ENCODE data around the gene SLC35E2B. TPM values are rescaled to one million over a fixed set of nuclear protein-coding genes. Genes with fewer than 3 reads are reported as not detected.

SLC35E2B gene
- total RNA-seq, 1 experiment from 2014 or later = 41.7 TPM

DNA sequence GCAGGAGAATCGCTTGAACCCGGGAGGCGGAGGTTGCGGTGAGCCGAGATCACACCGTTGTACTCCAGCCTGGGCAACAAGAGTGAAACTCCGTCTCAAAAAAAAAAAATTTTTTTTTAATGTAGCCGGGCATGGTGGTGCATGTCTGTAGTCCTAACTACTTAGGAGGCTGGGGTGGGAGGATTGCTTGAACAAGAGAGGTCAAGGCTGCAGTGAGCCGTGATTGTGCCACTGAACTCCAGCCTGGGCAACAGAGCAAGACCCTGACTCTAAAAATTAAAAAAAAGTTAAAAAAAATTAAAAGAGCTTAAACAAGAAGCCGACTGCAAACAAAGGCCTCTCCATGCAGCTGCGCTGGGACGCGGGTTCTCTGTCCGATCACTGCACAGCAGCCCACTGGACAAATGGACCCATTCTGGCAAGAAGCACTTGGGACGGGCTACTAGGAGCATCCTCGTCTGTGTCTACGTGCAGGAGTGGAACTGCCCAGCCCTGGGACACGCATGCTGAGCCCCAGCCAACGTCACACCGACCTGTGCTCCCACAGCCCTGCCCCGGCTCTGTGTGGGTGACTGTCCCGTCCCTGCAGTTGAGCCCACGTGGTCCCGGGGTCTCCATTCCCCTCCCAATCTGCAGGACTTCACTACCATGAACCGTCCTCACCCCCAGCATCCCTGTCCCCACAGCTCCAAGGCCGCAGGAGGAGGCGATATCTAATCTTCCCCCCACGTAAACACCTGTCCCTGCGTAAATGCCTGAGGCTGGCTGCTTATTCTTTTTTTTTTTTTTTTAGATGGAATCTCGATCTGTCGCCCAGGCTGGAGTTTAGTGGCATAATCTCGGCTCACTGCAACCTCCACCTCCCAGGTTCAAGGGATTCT, 12.3 kb downstream of the SLC35E2B start:
- Histone ChIP-seq H3K18ac (ENCODE audit: insufficient read length, low read depth, low read length) (no peak overlapping the region), H3K4ac (ENCODE audit: low read depth, low read length) (no peak overlapping the region), H3K27ac (ENCODE audit: insufficient read length, low read depth, low read length) (no peak overlapping the region), H4K91ac (ENCODE audit: insufficient read length, low read depth, low read length) (no peak overlapping the region), H3K14ac (ENCODE audit: insufficient read depth, low read length) (no peak overlapping the region), H3K9me3 (ENCODE audit: control insufficient read depth, low read depth, low read length) (no peaks in the 10 kb centered on the region), H2BK5ac (ENCODE audit: insufficient read length, low read length) (no peak overlapping the region), H3K4me1 (ENCODE audit: insufficient read depth, low read length) (peaks cover 5% of the 10 kb centered on the region; the same call in 1 of the 2 replicates), H4K8ac (replicated peaks; ENCODE audit: insufficient read length, low read depth, low read length) (no peak overlapping the region), H3K4me2 (ENCODE audit: insufficient read depth, insufficient read length, low read length) (no peak overlapping the region), H3K56ac (ENCODE audit: insufficient read length, low read depth, low read length) (no peak overlapping the region), H3K27me3 (ENCODE audit: insufficient read depth, low read length) (no peaks in the 10 kb centered on the region), H3K79me1 (ENCODE audit: insufficient read depth, low read depth, low read length, poor library complexity, severe bottlenecking) (no peaks in the 10 kb centered on the region), H3K79me2 (ENCODE audit: insufficient read depth, low read length) (peaks cover 2% of the 10 kb centered on the region; the same call in 1 of the 2 replicates), H2BK15ac (ENCODE audit: low read depth, low read length) (no peak overlapping the region), H3K23me2 (ENCODE audit: insufficient read length, low read depth, low read length, poor library complexity, severe bottlenecking) (no peaks in the 10 kb centered on the region), H2BK120ac (ENCODE audit: low read depth, low read length, poor library complexity, severe bottlenecking) (no peak overlapping the region), H3K23ac (ENCODE audit: insufficient read length, low read depth, low read length) (no peak overlapping the region), H3K9ac (ENCODE audit: extremely low read depth, insufficient read length, low read length) (no peak overlapping the region), H2BK12ac (ENCODE audit: insufficient read length, low read depth, low read length) (no peak overlapping the region), H2AK5ac (ENCODE audit: insufficient read length, low read length) (no peak overlapping the region), H4K5ac (ENCODE audit: insufficient read length, low read depth, low read length) (no peak overlapping the region), H2AFZ (ENCODE audit: low read length) (no peak overlapping the region), H3T11ph (ENCODE audit: low read length) (no peak overlapping the region), H4K20me1 (ENCODE audit: control insufficient read depth, insufficient read depth, insufficient read length) (no peaks in the 10 kb centered on the region), H2BK20ac (ENCODE audit: low read depth, low read length, poor library complexity, severe bottlenecking) (no peak overlapping the region)
- TF ChIP-seq, protein P1, sequence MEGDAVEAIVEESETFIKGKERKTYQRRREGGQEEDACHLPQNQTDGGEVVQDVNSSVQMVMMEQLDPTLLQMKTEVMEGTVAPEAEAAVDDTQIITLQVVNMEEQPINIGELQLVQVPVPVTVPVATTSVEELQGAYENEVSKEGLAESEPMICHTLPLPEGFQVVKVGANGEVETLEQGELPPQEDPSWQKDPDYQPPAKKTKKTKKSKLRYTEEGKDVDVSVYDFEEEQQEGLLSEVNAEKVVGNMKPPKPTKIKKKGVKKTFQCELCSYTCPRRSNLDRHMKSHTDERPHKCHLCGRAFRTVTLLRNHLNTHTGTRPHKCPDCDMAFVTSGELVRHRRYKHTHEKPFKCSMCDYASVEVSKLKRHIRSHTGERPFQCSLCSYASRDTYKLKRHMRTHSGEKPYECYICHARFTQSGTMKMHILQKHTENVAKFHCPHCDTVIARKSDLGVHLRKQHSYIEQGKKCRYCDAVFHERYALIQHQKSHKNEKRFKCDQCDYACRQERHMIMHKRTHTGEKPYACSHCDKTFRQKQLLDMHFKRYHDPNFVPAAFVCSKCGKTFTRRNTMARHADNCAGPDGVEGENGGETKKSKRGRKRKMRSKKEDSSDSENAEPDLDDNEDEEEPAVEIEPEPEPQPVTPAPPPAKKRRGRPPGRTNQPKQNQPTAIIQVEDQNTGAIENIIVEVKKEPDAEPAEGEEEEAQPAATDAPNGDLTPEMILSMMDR (conservative IDR thresholded peaks at IDR 0.05) = no peak
- no peak overlapping the region for H3K27ac Mint-ChIP-seq
- peaks cover 0 to 9% (median 5%) of the 10 kb centered on the region in 3 experiments; a peak in 4 of 7 replicates for H3K36me3 Mint-ChIP-seq (ENCODE audit: insufficient read depth in 1 of 3, low read depth in 3 of 3)
- no peaks in the 10 kb centered on the region for H3K9me3 Mint-ChIP-seq
- peaks cover 32 to 40% of the 10 kb centered on the region in 2 experiments for H3K4me1 Mint-ChIP-seq
- no peak overlapping the region for H3K4me3 Mint-ChIP-seq
- WGBS (ENCODE audit: extremely low coverage, insufficient read length, low lambda C conversion rate) = no CpG with 5 or more reads among the region's 32 CpGs
- no peak for DNase-seq
- H3K27me3 Mint-ChIP-seq (ENCODE audit: low read depth) = no peaks in the 10 kb centered on the region
